ENCODE measurements around the gene AFP. TPM values are rescaled to one million over a fixed set of nuclear protein-coding genes. Genes with fewer than 3 reads are reported as not detected.

AFP gene
- total RNA-seq, 1 donor from 2014 or later, result 166 TPM

DNA sequence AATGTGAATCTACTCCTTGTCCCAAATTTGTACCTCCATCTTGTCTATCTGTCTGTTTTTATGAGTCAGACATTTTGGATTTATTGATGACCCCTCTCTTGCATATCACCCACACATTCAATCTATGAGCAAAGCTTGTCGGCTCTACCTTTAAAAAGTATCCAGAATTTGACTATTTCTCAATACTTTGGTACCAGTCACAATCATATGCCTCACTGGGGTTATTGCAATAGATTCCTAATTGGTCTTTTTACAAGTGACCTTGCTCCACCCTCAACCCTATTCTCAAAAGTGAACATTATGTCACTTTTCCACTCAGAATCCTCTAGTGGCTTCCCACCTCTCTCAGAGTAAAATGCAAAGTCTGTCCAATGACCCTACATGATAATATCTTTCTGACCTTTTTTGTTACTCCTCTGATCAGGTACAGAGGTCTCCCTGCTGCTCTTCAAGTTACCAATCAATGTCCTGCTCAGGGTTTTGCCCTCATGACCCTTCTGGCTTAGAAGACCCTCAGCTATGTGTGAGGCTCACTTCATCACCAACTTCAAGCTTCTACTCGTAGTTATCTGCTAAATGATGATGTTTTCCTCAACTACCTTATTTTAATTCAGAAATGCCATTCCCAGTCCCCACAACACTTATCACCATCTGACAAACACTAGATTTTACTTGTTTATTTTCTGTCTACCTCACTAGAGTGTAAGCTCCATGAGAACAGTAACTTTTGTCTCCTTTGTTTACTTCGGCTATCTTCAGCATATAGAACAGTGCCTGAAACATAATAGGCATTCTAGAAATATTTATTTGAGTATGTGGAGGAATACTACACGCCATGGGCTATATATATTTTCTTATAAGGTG lies 22.4 kb downstream of the AFP start:
- peaks cover 20% of the 10 kb centered on the region for H3K9me3 Mint-ChIP-seq (ENCODE audit: low read depth)
- peaks cover 8% of the 10 kb centered on the region for H3K4me1 Mint-ChIP-seq (ENCODE audit: low read depth)
- no peak overlapping the region for H3K27ac Mint-ChIP-seq
- H3K36me3 Mint-ChIP-seq (ENCODE audit: insufficient read depth), result peaks cover 3% of the 10 kb centered on the region
- H3K27me3 Mint-ChIP-seq, result no peaks in the 10 kb centered on the region
- no peak for DNase-seq (ENCODE audit: low spot score, unreplicated experiment)
- H3K4me3 Mint-ChIP-seq (ENCODE audit: low read depth), result no peak overlapping the region
- TF ChIP-seq, protein P1, sequence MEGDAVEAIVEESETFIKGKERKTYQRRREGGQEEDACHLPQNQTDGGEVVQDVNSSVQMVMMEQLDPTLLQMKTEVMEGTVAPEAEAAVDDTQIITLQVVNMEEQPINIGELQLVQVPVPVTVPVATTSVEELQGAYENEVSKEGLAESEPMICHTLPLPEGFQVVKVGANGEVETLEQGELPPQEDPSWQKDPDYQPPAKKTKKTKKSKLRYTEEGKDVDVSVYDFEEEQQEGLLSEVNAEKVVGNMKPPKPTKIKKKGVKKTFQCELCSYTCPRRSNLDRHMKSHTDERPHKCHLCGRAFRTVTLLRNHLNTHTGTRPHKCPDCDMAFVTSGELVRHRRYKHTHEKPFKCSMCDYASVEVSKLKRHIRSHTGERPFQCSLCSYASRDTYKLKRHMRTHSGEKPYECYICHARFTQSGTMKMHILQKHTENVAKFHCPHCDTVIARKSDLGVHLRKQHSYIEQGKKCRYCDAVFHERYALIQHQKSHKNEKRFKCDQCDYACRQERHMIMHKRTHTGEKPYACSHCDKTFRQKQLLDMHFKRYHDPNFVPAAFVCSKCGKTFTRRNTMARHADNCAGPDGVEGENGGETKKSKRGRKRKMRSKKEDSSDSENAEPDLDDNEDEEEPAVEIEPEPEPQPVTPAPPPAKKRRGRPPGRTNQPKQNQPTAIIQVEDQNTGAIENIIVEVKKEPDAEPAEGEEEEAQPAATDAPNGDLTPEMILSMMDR (IDR thresholded peaks at IDR 0.05; ENCODE audit: unreplicated experiment), result no peak

DNA sequence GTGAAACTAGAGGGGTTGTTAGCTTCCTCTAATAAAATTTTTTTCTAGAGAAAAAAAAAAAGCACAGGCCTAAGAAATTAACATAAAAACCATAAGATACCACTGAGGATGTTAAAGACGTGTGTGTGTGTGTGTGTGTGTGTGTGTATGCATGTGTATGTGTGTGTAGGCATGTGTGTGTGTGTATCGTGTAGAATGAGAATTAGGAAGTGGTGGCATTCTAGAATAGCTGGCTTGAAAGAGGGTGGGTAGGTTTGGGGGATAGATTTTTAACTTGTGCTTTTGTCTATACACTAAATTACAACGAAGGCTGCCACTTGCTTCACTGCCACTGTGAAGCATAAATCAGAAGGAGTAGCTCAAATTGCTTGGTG lies 23.0 kb downstream of the AFP start:
- Mint-ChIP-seq H3K9me3 (ENCODE audit: low read depth) (peaks cover 23% of the 10 kb centered on the region), H3K4me3 (ENCODE audit: low read depth) (no peak overlapping the region), H3K27ac (no peak overlapping the region), H3K4me1 (ENCODE audit: low read depth) (peaks cover 4% of the 10 kb centered on the region), H3K36me3 (ENCODE audit: insufficient read depth) (peaks cover 3% of the 10 kb centered on the region), H3K27me3 (no peaks in the 10 kb centered on the region)
- DNase-seq (ENCODE audit: low spot score, unreplicated experiment), result no peak
- TF ChIP-seq, protein P1 (IDR thresholded peaks at IDR 0.05; ENCODE audit: unreplicated experiment), result no peak

- TF ChIP-seq, protein P1 (IDR thresholded peaks at IDR 0.05; ENCODE audit: unreplicated experiment), result no peak
- H3K36me3 Mint-ChIP-seq (ENCODE audit: insufficient read depth), result peaks cover 4% of the 10 kb centered on the region
- no peak for DNase-seq (ENCODE audit: low spot score, unreplicated experiment)
- H3K4me3 Mint-ChIP-seq (ENCODE audit: low read depth), result no peak overlapping the region
- peaks cover 31% of the 10 kb centered on the region for H3K9me3 Mint-ChIP-seq (ENCODE audit: low read depth)
- H3K27me3 Mint-ChIP-seq, result no peaks in the 10 kb centered on the region
- H3K4me1 Mint-ChIP-seq (ENCODE audit: low read depth), result peaks cover 2% of the 10 kb centered on the region
- H3K27ac Mint-ChIP-seq, result no peak overlapping the region
These were observed 25.0 kb downstream of the AFP start for GRCh38 chr4:73460913-73461522.

DNA sequence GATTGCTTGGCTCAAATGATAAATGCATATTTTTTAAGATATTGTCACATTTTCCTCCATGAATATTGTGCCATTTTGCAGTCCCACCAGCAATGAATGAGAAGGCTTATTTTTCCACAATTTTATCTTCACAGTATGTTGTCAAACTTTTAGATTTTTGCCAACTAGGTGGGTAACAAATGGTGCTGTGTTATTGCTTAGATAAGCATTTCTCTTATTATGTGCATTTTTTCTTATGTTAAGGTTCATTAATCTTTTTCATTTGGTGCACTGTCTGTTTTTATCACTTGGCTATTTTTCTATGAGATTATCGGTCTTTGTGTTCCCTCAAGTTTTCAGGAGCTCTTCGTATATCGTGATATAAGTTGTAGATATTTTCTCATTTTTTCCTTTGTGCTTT lies 32.1 kb downstream of the AFP start:
- Mint-ChIP-seq H3K27ac (no peak overlapping the region), H3K4me3 (ENCODE audit: low read depth) (no peak overlapping the region), H3K9me3 (ENCODE audit: low read depth) (peaks cover 40% of the 10 kb centered on the region), H3K4me1 (ENCODE audit: low read depth) (no peaks in the 10 kb centered on the region), H3K36me3 (ENCODE audit: insufficient read depth) (peaks cover 2% of the 10 kb centered on the region), H3K27me3 (no peaks in the 10 kb centered on the region)
- TF ChIP-seq, protein P1 (IDR thresholded peaks at IDR 0.05; ENCODE audit: unreplicated experiment), result no peak
- no peak for DNase-seq (ENCODE audit: low spot score, unreplicated experiment)

- TF ChIP-seq, protein P1 (IDR thresholded peaks at IDR 0.05; ENCODE audit: unreplicated experiment), result no peak
- peaks cover 39% of the 10 kb centered on the region for H3K9me3 Mint-ChIP-seq (ENCODE audit: low read depth)
- DNase-seq (ENCODE audit: low spot score, unreplicated experiment), result no peak
- peaks cover 2% of the 10 kb centered on the region for H3K36me3 Mint-ChIP-seq (ENCODE audit: insufficient read depth)
- H3K4me3 Mint-ChIP-seq (ENCODE audit: low read depth), result no peak overlapping the region
- no peak overlapping the region for H3K27ac Mint-ChIP-seq
- no peaks in the 10 kb centered on the region for H3K4me1 Mint-ChIP-seq (ENCODE audit: low read depth)
- no peaks in the 10 kb centered on the region for H3K27me3 Mint-ChIP-seq
These were observed 34.7 kb downstream of the AFP start for GRCh38 chr4:73470728-73471127.

Data from progenitor cell of endocrine pancreas (in vitro differentiated cells).